ENCODE results near the gene TBC1D22A. TPM values are rescaled to one million over a fixed set of nuclear protein-coding genes. Genes with fewer than 3 reads are reported as not detected.

The TBC1D22A gene
- total RNA-seq (11.8 TPM), polyA plus RNA-seq (25.7 TPM)
- long read RNA-seq, donor 1 = 0 reads
- long read RNA-seq, donor 2, partial matches to known transcripts = 0 of 5 reads
- long read RNA-seq, donor 2, other reads (novel, unspliced or antisense) = 0 of 5 reads
- long read RNA-seq, donor 3, partial matches to known transcripts = 15 of 20 reads
- long read RNA-seq, donor 3, other reads (novel, unspliced or antisense) = 0 of 20 reads
- long read RNA-seq, donor 4, partial matches to known transcripts = 0 of 2 reads
- long read RNA-seq, donor 4, other reads (novel, unspliced or antisense) = 0 of 2 reads
- long read RNA-seq, donor 5, partial matches to known transcripts = 6 of 12 reads
- long read RNA-seq, donor 5, other reads (novel, unspliced or antisense) = 0 of 12 reads
- long read RNA-seq, donor 6, transcript TBC1D22A-201 (13 exons, 3,787 nt) = major isoform, 6 of 7 reads
- long read RNA-seq, donor 6, partial matches to known transcripts = 0 of 7 reads
- long read RNA-seq, donor 6, other reads (novel, unspliced or antisense) = 0 of 7 reads
- long read RNA-seq, donor 7 = 0 reads
- long read RNA-seq, donor 8 = 0 reads
- long read RNA-seq, donor 9 = 0 reads
- long read RNA-seq, donor 10, partial matches to known transcripts = 0 of 2 reads
- long read RNA-seq, donor 10, other reads (novel, unspliced or antisense) = 0 of 2 reads

GRCh38 chr22:46762238-46763050 lies at the start of gene TBC1D22A:
TBC1D22A (plus strand) TSS chr22:46762650; CDS start chr22:46762787, 137 bp downstream.
- H3K4me3 ChIP-seq (ENCODE audit: low read length in 2 of 2) = peak within 1 kb of the TSS; percentile 82 to 99
- under 1% methylated on average over 66 of the region's 66 CpGs for WGBS
- H3K27me3 ChIP-seq (ENCODE audit: control insufficient read depth in 2 of 2, insufficient read depth in 1 of 2, low read length in 1 of 2) = no peaks in the 10 kb centered on the region
- peak; percentile 78 to 97 (median 92) for DNase-seq (ENCODE audit: low read depth in 6 of 9, low spot score in 9 of 9)
- H3K36me3 ChIP-seq (ENCODE audit: control insufficient read depth in 2 of 2, insufficient read depth in 2 of 2, low read length in 1 of 2) = peaks cover 7 to 11% of the 10 kb centered on the region in 2 donors
- no peaks in the 10 kb centered on the region for H3K9me3 ChIP-seq (ENCODE audit: control insufficient read depth in 2 of 2, insufficient read depth in 1 of 2, low read length in 1 of 2)
- peak within 1 kb of the TSS; percentile 86 to 96 for H3K27ac ChIP-seq (ENCODE audit: low read depth in 1 of 2, low read length in 1 of 2)
- peaks cover 8 to 14% of the 10 kb centered on the region in 2 donors for H3K4me1 ChIP-seq (ENCODE audit: control insufficient read depth in 2 of 2, insufficient read depth in 2 of 2, low read length in 2 of 2)

GRCh38 chr22:46714550-46714949 lies 47.9 kb upstream of the TBC1D22A start:
- Histone ChIP-seq H3K27me3 (ENCODE audit: control insufficient read depth in 2 of 2, insufficient read depth in 1 of 2, low read length in 1 of 2) (no peaks in the 10 kb centered on the region), H3K27ac (ENCODE audit: low read depth in 1 of 2, low read length in 1 of 2) (no peak overlapping the region), H3K4me3 (ENCODE audit: low read length in 2 of 2) (no peak overlapping the region), H3K4me1 (ENCODE audit: control insufficient read depth in 2 of 2, insufficient read depth in 2 of 2, low read length in 2 of 2) (no peaks in the 10 kb centered on the region), H3K36me3 (ENCODE audit: control insufficient read depth in 2 of 2, insufficient read depth in 2 of 2, low read length in 1 of 2) (peaks cover 77 to 82% of the 10 kb centered on the region in 2 donors), H3K9me3 (ENCODE audit: control insufficient read depth in 2 of 2, insufficient read depth in 1 of 2, low read length in 1 of 2) (no peaks in the 10 kb centered on the region)
- DNase-seq (ENCODE audit: low read depth in 6 of 9, low spot score in 9 of 9) = no peak
- WGBS = 95% methylated on average over 4 of the region's 4 CpGs

GRCh38 chr22:46719921-46720320 lies 42.5 kb upstream of the TBC1D22A start:
- 97% methylated on average over 11 of the region's 11 CpGs for WGBS
- no peak for DNase-seq (ENCODE audit: low read depth in 6 of 9, low spot score in 9 of 9)
- Histone ChIP-seq H3K4me1 (ENCODE audit: control insufficient read depth in 2 of 2, insufficient read depth in 2 of 2, low read length in 2 of 2) (peaks cover 0 to 8% of the 10 kb centered on the region in 2 donors), H3K27me3 (ENCODE audit: control insufficient read depth in 2 of 2, insufficient read depth in 1 of 2, low read length in 1 of 2) (no peaks in the 10 kb centered on the region), H3K4me3 (ENCODE audit: low read length in 2 of 2) (no peak overlapping the region), H3K9me3 (ENCODE audit: control insufficient read depth in 2 of 2, insufficient read depth in 1 of 2, low read length in 1 of 2) (no peaks in the 10 kb centered on the region), H3K27ac (ENCODE audit: low read depth in 1 of 2, low read length in 1 of 2) (no peak overlapping the region), H3K36me3 (ENCODE audit: control insufficient read depth in 2 of 2, insufficient read depth in 2 of 2, low read length in 1 of 2) (peaks cover 76 to 78% of the 10 kb centered on the region in 2 donors)

GRCh38 chr22:46721501-46722085 lies 40.9 kb upstream of the TBC1D22A start:
- 90% methylated on average over 16 of the region's 16 CpGs for whole genome bisulfite sequencing
- DNase-seq (ENCODE audit: low read depth in 6 of 9, low spot score in 9 of 9) = no peak
- Histone ChIP-seq H3K4me3 (ENCODE audit: low read length in 2 of 2) (no peak overlapping the region), H3K9me3 (ENCODE audit: control insufficient read depth in 2 of 2, insufficient read depth in 1 of 2, low read length in 1 of 2) (no peaks in the 10 kb centered on the region), H3K27ac (ENCODE audit: low read depth in 1 of 2, low read length in 1 of 2) (no peak overlapping the region), H3K4me1 (ENCODE audit: control insufficient read depth in 2 of 2, insufficient read depth in 2 of 2, low read length in 2 of 2) (peaks cover 0 to 8% of the 10 kb centered on the region in 2 donors), H3K27me3 (ENCODE audit: control insufficient read depth in 2 of 2, insufficient read depth in 1 of 2, low read length in 1 of 2) (no peaks in the 10 kb centered on the region), H3K36me3 (ENCODE audit: control insufficient read depth in 2 of 2, insufficient read depth in 2 of 2, low read length in 1 of 2) (peaks cover 74 to 81% of the 10 kb centered on the region in 2 donors)

GRCh38 chr22:46723882-46724281 lies 38.6 kb upstream of the TBC1D22A start:
- Histone ChIP-seq H3K4me1 (ENCODE audit: control insufficient read depth in 2 of 2, insufficient read depth in 2 of 2, low read length in 2 of 2) (peaks cover 0 to 12% of the 10 kb centered on the region in 2 donors), H3K4me3 (ENCODE audit: low read length in 2 of 2) (no peak overlapping the region), H3K27ac (ENCODE audit: low read depth in 1 of 2, low read length in 1 of 2) (no peak overlapping the region), H3K27me3 (ENCODE audit: control insufficient read depth in 2 of 2, insufficient read depth in 1 of 2, low read length in 1 of 2) (no peaks in the 10 kb centered on the region), H3K9me3 (ENCODE audit: control insufficient read depth in 2 of 2, insufficient read depth in 1 of 2, low read length in 1 of 2) (no peaks in the 10 kb centered on the region), H3K36me3 (ENCODE audit: control insufficient read depth in 2 of 2, insufficient read depth in 2 of 2, low read length in 1 of 2) (peaks cover 76 to 81% of the 10 kb centered on the region in 2 donors)
- 98% methylated on average over 9 of the region's 9 CpGs for WGBS
- no peak for DNase-seq (ENCODE audit: low read depth in 6 of 9, low spot score in 9 of 9)

- H3K4me3 ChIP-seq (ENCODE audit: low read length in 2 of 2) = no peak overlapping the region
- no peaks in the 10 kb centered on the region for H3K27me3 ChIP-seq (ENCODE audit: control insufficient read depth in 2 of 2, insufficient read depth in 1 of 2, low read length in 1 of 2)
- H3K9me3 ChIP-seq (ENCODE audit: control insufficient read depth in 2 of 2, insufficient read depth in 1 of 2, low read length in 1 of 2) = no peaks in the 10 kb centered on the region
- 96% methylated on average over 18 of the region's 18 CpGs for WGBS
- peaks cover 67 to 73% of the 10 kb centered on the region in 2 donors for H3K36me3 ChIP-seq (ENCODE audit: control insufficient read depth in 2 of 2, insufficient read depth in 2 of 2, low read length in 1 of 2)
- peaks cover 0 to 12% of the 10 kb centered on the region in 2 donors for H3K4me1 ChIP-seq (ENCODE audit: control insufficient read depth in 2 of 2, insufficient read depth in 2 of 2, low read length in 2 of 2)
- no peak for DNase-seq (ENCODE audit: low read depth in 6 of 9, low spot score in 9 of 9)
- H3K27ac ChIP-seq (ENCODE audit: low read depth in 1 of 2, low read length in 1 of 2) = no peak overlapping the region
Observed at GRCh38 chr22:46725096-46725495, 37.4 kb upstream of the TBC1D22A start.

- DNase-seq (ENCODE audit: low read depth in 6 of 9, low spot score in 9 of 9) = no peak
- H3K27ac ChIP-seq (ENCODE audit: low read depth in 1 of 2, low read length in 1 of 2) = no peak overlapping the region
- H3K9me3 ChIP-seq (ENCODE audit: control insufficient read depth in 2 of 2, insufficient read depth in 1 of 2, low read length in 1 of 2) = no peaks in the 10 kb centered on the region
- no peaks in the 10 kb centered on the region for H3K27me3 ChIP-seq (ENCODE audit: control insufficient read depth in 2 of 2, insufficient read depth in 1 of 2, low read length in 1 of 2)
- WGBS = 93% methylated on average over 38 of the region's 38 CpGs
- H3K36me3 ChIP-seq (ENCODE audit: control insufficient read depth in 2 of 2, insufficient read depth in 2 of 2, low read length in 1 of 2) = peaks cover 69 to 75% of the 10 kb centered on the region in 2 donors
- H3K4me1 ChIP-seq (ENCODE audit: control insufficient read depth in 2 of 2, insufficient read depth in 2 of 2, low read length in 2 of 2) = peaks cover 4 to 20% of the 10 kb centered on the region in 2 donors
- no peak overlapping the region for H3K4me3 ChIP-seq (ENCODE audit: low read length in 2 of 2)
Observed at GRCh38 chr22:46726066-46726985, 36.1 kb upstream of the TBC1D22A start.

- WGBS = 98% methylated on average over 3 of the region's 3 CpGs
- DNase-seq (ENCODE audit: low read depth in 6 of 9, low spot score in 9 of 9) = no peak
- Histone ChIP-seq H3K27ac (ENCODE audit: low read depth in 1 of 2, low read length in 1 of 2) (no peak overlapping the region), H3K4me3 (ENCODE audit: low read length in 2 of 2) (no peak overlapping the region), H3K4me1 (ENCODE audit: control insufficient read depth in 2 of 2, insufficient read depth in 2 of 2, low read length in 2 of 2) (peaks cover 7 to 24% of the 10 kb centered on the region in 2 donors), H3K9me3 (ENCODE audit: control insufficient read depth in 2 of 2, insufficient read depth in 1 of 2, low read length in 1 of 2) (no peaks in the 10 kb centered on the region), H3K27me3 (ENCODE audit: control insufficient read depth in 2 of 2, insufficient read depth in 1 of 2, low read length in 1 of 2) (no peaks in the 10 kb centered on the region), H3K36me3 (ENCODE audit: control insufficient read depth in 2 of 2, insufficient read depth in 2 of 2, low read length in 1 of 2) (peaks cover 70 to 75% of the 10 kb centered on the region in 2 donors)
Observed at GRCh38 chr22:46726986-46727317, 35.5 kb upstream of the TBC1D22A start.
